Left forelimb (tissue), 1 donor: ENCODE measurements around the gene MESP2.

Experiments
- DNase-seq: peaks from one replicate; pipeline ENCODE4 v3.0.0-alpha.2; 2018; ENCODE audit warnings: low spot score

Gene MESP2

GRCh38 chr15:89802986-89803824, 27.1 kb downstream of the MESP2 start:
- no peak for DNase-seq

- no peak for DNase-seq
Observed at GRCh38 chr15:89803941-89804800, 28.0 kb downstream of the MESP2 start.

- DNase-seq: no peak
Observed at GRCh38 chr15:89805241-89806209, 29.4 kb downstream of the MESP2 start.

- DNase-seq: no peak
Observed at GRCh38 chr15:89806210-89806558, 30.1 kb downstream of the MESP2 start.

DNA sequence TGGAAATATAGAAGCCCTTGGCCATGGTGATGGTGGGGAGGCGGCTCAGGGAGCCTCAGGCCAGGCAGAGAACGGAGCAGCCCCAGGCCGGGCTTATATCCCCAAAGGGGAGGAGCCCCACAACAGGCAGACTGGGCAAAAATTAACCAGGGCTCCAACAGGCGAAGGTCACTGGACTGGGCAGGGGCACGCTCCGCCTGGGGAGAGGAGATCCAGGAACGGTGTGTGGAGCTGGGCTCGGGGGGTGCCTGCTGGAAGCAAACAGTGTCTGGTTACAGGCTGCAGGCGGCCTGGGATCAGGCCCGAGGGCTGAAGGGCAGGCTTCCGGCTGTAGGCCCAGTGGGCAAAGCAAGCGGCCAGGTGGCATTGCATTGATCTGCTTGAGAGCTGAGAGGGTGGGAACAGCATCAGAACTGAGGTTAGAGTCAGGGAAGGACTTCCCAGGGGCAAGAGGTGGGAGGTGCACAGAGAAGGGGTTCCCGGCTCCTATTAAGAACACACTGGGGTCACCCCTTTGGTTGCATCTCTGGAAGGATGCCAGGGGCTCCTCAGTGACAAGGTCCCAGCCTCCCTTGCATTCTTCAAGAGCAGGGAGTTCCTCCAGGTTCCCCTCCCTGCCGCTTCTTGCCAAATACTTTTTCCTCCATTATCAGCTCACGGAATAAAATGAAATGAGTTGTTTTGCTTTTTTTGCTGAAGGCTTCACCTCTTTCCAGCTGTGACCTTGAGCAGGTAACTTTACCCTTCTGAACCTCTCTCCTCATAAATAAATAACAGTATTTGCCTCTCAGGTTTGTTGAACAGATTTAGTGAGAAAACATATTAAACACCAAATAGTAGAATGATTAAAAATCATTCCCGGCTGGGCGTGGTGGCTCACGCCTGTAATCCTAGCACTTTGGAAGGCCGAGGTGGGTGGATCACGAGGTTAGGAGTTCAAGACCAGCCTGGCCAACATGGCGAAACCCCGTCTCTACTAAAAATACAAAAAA, 30.7 kb downstream of the MESP2 start:
- DNase-seq: no peak

GRCh38 chr15:89807689-89808088, 31.6 kb downstream of the MESP2 start:
- DNase-seq: no peak

DNA sequence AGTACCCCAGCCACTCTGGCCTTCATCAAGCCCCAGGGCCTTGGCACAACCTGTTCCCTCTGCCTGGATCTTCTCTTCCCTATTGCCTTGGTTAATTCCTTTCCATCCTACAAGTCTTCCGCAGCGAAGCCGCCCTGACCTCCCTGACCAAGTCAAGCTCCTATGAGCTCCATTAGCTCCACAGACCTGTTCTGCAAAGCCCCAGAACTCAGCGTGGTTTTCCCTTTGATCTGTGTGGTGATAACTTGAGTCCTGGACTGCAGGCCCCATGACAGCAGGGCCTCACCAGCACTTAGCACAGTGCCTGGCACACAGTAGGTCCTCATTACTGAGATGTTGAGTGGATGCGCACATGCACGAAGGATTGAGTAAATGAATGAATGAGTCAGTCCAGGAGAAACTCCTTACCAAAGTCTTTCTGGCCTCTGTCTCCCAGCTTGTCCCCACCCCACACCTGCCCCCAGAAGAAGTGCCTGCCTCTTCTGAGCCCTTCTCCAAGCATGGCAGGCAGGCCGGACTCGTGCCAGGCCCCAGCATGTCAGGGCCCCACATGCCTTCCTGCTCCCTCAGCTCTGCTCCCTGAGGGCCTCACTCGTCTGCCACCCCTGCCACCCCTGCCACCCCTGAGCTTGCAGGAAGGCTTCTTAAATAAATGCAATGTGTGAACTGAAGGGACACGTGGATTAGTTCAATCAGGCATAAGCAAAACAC, 32.2 kb downstream of the MESP2 start:
- DNase-seq: no peak

GRCh38 chr15:89809093-89809786, 33.1 kb downstream of the MESP2 start:
- DNase-seq: no peak

DNA sequence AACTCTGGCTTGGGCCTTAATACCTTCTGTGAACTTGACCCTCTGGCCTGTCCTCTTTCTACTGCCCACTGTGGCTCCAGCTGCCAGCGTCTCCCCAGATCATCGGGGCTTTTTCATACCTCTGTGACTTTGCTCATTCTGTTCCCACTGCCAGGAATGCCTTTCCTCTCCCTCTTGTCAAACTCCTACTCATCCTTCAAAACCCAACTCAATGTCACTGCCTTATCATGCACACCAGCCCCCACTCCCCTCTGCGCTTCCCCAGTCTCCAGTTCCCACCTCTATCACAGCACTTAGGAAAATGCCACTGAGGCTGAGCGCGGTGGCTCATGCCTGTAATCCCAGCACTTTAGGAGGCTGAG, 33.6 kb downstream of the MESP2 start:
- no peak for DNase-seq

DNA sequence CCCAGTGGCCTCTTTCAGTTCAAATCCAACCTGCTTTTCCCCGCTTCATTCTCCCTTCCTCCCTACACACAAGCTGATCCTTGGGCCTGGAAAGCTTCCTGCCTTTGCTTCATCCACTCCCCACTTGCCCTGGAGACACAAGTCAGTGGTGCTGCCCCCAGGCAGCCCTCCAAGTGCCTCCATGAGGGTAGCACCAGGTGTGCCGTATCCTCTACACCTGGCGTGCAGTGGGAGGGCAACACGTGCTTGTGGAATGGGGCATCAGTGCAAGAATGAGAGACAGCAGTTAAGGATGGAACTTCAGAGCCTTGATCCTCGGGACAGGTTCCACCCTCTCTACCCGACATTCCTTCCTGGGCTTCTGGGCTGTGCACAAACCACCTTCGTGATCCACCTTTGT, 34.7 kb downstream of the MESP2 start:
- no peak for DNase-seq

- DNase-seq: no peak
Observed at GRCh38 chr15:89812011-89812846, 36.1 kb downstream of the MESP2 start.

DNA sequence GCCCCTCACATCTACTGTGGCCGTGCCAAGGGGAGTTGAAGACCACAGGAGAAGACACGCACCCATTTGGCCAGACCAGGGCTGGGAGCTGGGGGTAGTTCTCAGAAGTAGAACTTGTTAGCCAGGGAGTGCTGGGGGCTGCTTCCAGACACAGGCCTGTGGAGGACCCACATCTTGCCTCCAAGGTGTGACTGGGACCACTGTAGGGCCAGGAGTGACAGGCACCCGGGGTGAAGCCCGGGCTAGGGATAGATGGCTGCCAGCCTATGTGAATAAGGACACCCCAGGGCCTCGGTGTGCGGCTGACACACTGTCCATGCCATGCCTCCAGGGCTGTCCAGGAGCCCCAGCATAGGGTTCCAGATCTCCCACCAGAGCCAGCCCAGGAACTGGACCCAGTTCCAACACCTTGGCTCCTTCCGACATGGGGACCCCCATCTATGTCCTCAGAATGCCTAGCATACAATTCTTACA, 36.8 kb downstream of the MESP2 start:
- no peak for DNase-seq

- DNase-seq: no peak
Observed at GRCh38 chr15:89813381-89814111, 37.4 kb downstream of the MESP2 start.

- no peak for DNase-seq
Observed at GRCh38 chr15:89814112-89814742, 38.1 kb downstream of the MESP2 start.

- DNase-seq: no peak
Observed at GRCh38 chr15:89815769-89816168, 39.6 kb downstream of the MESP2 start.

DNA sequence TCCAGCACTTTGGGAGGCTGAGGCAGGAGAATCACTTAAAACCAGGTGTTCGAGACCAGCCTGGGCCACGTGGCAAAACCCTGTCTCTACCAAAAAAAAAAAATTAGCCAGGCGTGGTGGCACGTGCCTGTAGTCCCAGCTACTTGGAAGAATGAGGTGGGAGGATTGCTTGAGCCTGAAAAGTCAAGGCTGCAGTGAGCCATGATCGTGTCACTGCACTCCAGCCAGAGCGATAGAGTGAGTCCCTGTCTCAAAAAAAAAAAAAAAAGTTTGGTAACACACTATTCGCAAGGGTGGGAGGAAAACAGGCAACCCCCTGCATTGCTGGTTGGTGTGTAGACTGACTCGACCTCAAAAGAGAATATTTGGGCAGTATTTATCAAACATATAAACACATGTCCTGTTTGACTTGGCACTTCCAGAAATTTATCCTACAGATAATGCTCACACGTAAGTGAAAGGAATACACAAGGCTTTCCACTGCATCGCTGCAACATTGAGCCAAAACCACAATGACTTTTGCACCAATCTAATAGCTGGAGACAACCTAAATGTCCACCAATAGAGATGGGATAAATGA, 41.7 kb downstream of the MESP2 start:
- no peak for DNase-seq

DNA sequence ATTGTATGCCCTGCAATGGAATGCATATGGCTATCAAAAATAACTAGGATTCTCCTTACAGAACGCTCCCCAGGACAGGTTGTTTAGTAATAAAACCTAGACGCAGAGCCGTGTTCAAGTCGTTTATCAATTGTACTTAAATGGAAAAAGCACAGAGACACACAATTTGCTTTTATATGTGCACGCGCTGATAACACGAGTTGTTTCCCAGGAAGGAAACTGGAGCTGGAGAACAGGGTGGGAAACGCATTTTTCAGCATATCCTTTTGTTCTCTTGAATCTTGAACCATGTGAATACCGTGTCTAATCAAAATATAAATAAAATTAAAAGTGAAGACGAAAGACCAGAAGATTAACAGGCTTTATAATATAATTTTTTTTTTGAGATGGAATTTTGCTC, 42.2 kb downstream of the MESP2 start:
- no peak for DNase-seq
